Loucy (cell line): ENCODE measurements around the gene OR6K2.

Experiments
- CTCF ChIP-seq: fragments of 200-600 bp; sonication (generic); conservative IDR thresholded peaks from 2 replicates; pipeline ENCODE4 v1.5.1; 2014; ENCODE audit warnings: mild to moderate bottlenecking, antibody characterized with exemption, low read length
- EZH2phosphoT487 ChIP-seq: fragments of 200-600 bp; IDR thresholded peaks from 2 replicates; pipeline ENCODE4 v1.6.1; 2018; ENCODE audit warnings: antibody characterized with exemption, mild to moderate bottlenecking, moderate library complexity, borderline replicate concordance

- TF ChIP-seq EZH2phosphoT487 (no peak), CTCF (no peak)
Observed at GRCh38 chr1:158685085-158685484, 15.4 kb downstream of the OR6K2 start.
